Choroid plexus epithelial cell (primary cell): ENCODE results near the gene FBN2.
A peak's percentile ranks its signal among the peaks of the same experiment; 100 is the strongest.

ENCODE experiments used
- DNase-seq: peaks from one replicate; pipeline ENCODE4 v3.0.0-alpha.2; 2010; ENCODE audit warnings: low read depth
- H3K4me3 ChIP-seq: 2 replicates; pipeline ENCODE4 v1.5.1; 2011; ENCODE audit warnings: low read depth, mild to moderate bottlenecking, control low read depth, low read length, moderate library complexity
- TF ChIP-seq, protein P1 (sequence below): conservative IDR thresholded peaks from 2 replicates; pipeline ENCODE4 v1.5.1; 2011; ENCODE audit warnings: low read depth, mild to moderate bottlenecking, control low read depth, inconsistent platforms, low read length, moderate library complexity

FBN2 gene

DNA sequence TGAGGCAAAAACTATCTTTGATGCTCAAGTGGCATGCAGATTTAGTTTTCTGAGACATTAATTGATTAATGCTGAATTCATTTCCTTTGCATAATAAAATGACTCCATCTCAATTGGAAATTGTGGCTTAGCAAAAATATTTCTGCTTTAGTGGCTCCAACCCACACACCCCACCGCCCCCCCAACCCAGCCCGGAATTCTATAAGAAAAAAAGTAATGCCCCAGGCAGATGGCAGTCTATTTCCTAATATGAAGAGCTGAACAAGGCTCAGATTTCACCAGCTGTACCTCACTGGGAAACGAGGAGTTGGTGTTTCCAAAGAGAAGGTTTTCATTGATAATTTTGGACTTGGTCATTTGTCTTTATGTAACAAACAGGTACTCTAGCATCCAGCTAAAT, 182.1 kb downstream of the FBN2 start:
- no peak overlapping the region for H3K4me3 ChIP-seq
- no peak for DNase-seq
- TF ChIP-seq, protein P1, sequence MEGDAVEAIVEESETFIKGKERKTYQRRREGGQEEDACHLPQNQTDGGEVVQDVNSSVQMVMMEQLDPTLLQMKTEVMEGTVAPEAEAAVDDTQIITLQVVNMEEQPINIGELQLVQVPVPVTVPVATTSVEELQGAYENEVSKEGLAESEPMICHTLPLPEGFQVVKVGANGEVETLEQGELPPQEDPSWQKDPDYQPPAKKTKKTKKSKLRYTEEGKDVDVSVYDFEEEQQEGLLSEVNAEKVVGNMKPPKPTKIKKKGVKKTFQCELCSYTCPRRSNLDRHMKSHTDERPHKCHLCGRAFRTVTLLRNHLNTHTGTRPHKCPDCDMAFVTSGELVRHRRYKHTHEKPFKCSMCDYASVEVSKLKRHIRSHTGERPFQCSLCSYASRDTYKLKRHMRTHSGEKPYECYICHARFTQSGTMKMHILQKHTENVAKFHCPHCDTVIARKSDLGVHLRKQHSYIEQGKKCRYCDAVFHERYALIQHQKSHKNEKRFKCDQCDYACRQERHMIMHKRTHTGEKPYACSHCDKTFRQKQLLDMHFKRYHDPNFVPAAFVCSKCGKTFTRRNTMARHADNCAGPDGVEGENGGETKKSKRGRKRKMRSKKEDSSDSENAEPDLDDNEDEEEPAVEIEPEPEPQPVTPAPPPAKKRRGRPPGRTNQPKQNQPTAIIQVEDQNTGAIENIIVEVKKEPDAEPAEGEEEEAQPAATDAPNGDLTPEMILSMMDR = no peak

DNA sequence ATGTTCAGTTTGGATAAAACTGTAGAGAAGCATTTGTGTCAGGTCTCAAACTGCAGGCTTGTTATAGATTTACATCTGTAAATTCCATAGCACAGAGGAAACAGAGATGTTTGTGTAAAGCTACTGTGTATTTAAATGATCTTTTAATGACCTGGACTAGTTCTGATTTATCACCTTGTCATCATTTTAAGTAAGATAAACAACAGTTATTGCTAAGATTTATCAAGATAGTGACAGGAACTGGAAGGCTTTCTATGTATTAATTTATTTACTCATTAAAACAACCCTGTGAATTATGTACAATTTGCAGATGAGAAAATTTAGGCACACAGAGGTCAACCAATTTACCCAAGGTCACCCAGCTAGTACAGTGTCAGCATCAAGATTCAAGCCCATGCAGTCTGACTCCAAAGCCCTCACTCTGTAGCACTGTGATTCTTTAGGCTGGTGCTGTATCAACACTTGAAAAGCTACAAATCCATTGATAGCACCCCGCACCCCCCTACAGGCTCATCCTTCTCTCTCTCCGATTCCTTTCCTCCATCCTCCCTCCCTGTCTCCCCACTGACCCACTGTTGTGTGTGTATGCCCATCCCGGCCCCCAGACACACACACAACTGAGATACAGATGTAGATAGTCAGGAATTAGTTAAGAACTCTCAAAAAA, 184.5 kb downstream of the FBN2 start:
- no peak overlapping the region for H3K4me3 ChIP-seq
- TF ChIP-seq, protein P1 = no peak
- DNase-seq = no peak

DNA sequence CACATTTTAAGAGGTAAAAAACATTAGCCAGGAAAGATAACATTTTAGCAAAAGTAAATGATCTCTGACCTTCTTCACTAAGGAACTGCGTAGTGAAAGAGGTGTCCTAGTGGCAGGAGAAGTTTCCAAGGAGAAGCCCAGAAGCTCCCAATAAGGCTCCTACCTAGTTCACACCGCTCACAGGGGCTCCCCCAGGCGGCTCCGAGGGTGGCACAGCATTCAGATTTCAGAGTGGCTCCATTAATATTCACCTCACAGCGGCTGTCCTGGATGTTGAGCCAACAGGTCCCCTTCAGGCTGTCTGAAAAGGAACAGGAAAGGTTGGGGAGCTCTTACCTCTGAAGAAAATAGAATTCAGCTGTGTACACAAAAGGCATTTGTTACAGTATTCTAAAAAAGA, 187.3 kb downstream of the FBN2 start:
- TF ChIP-seq, protein P1 = no peak
- no peak for DNase-seq
- no peak overlapping the region for H3K4me3 ChIP-seq

DNA sequence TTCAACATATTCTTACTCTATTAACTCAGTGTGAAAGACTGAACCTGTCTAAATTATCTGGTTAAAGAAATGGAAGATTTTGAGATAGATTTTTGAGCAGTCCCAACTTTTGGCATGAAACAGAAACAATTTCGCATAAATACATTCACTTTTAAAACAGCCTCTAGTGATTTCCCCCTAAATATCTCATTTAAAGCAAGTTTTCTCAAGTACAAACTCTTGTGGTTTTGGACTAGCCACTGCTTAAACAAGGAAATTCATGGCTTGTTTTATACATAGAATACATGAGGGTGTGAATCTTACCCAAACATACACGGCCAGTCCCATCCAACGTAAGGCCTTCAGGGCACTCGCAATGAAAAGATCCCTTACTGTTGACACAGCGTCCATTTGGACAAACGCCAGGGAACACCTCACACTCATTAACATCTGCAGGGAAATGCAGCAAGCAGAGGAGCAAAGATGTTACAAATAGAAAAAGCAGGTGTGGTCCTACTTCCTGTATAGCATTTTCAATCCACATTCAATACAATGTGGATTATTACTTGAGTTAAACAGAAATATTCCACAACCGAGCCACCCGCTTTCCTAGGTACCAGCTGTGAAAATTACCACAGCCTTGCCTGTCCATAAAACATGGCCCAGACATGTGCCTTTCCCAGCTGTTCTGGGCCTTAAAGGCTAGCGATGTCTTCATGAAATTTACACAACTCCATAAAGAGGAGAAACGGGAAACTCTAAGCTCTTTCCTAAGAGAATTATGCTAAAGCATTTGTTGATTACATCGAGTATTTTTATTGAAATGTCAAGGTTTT, 188.8 kb downstream of the FBN2 start:
- no peak overlapping the region for H3K4me3 ChIP-seq
- peak; percentile 36 for DNase-seq
- TF ChIP-seq, protein P1 = no peak

DNA sequence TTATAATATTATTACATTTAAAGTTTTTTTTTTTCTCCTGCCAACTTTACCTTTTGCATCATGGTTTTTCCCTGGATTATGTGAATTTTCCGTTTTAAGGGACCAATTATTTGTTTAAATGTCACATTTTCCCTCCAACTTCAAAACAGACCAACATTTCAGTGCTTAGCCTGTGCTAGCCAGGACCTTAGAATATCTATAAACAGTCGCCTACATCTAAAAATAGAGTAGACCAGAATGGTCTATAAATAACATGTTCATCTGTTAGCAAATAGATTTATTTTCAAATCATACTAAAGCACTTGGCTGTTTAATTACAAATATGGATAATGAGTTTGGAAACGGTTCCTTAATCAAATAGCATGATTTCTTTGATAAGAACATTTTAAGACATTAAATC, 192.0 kb downstream of the FBN2 start:
- DNase-seq = no peak
- H3K4me3 ChIP-seq = no peak overlapping the region
- TF ChIP-seq, protein P1 = no peak

DNA sequence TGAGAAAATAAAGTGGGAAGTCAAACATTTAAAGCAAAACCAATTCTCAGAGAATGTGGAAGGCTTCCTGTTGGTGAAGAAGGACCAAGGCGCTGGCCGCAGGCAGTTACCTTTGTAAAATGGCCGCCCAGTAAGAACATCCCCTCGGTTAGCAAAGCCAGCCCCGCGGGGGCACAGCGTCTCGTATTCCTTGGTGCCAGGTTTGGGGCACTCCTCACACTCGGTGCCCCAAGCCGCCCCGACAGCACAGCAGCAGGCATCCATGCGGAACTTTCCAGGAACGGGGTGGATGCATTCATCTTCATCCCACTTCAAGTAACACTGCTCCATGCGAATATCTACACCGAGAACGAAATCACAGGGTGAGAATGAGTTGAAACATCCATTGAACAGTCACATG, 192.8 kb downstream of the FBN2 start:
- H3K4me3 ChIP-seq = no peak overlapping the region
- no peak for DNase-seq

More for the DNA sequence above, 192.8 kb downstream of the FBN2 start:
- TF ChIP-seq, protein P1 = no peak
